Testis (tissue), 3 donors: ENCODE measurements around the gene HDC. TPM values are rescaled to one million over a fixed set of nuclear protein-coding genes. Genes with fewer than 3 reads are reported as not detected.

Source experiments
- DNase-seq: peaks from one replicate; pipeline ENCODE4 v3.0.0-alpha.2; 2019
- H3K27ac ChIP-seq, 2 donors: fragments of 200-600 bp; sonication (generic); one replicate each; pipeline ENCODE4 v1.5.1; 2019
- H3K27me3 ChIP-seq: fragments of 200-600 bp; sonication (generic); one replicate; pipeline ENCODE4 v1.5.1; 2019
- H3K36me3 ChIP-seq: fragments of 200-600 bp; sonication (generic); one replicate; pipeline ENCODE4 v1.5.1; 2017; ENCODE audit warnings: low read depth; ENCODE audit errors: missing control alignments
- H3K4me1 ChIP-seq: fragments of 200-600 bp; sonication (generic); one replicate; pipeline ENCODE4 v1.5.1; 2019
- H3K4me3 ChIP-seq, 2 donors: fragments of 200-600 bp; sonication (generic); one replicate each; pipeline ENCODE4 v1.5.1; 2017 to 2019
- H3K9me3 ChIP-seq: fragments of 200-600 bp; sonication (generic); one replicate; pipeline ENCODE4 v1.5.1; 2017
- CTCF ChIP-seq, 3 experiments: fragments of 450-650 bp in 2 of 3; fragments of 200-600 bp in 1 of 3; sonication (generic) in 1 of 3; IDR thresholded peaks; one replicate each; pipeline ENCODE4 v1.5.1; 2016 to 2019; ENCODE audit warnings: antibody characterized with exemption in 3 of 3, mild to moderate bottlenecking in 2 of 3, moderate library complexity in 1 of 3
- POLR2A ChIP-seq: fragments of 450-650 bp; IDR thresholded peaks from one replicate; pipeline ENCODE4 v1.6.1; 2017; ENCODE audit warnings: antibody characterized with exemption, mild to moderate bottlenecking, moderate library complexity
- WGBS, 2 donors: methylation state at CpG; one replicate each; pipeline ENCODE4 v1.1.5; 2018; 5-methylcytosine and 5-hydroxymethylcytosine counted together
- intact Hi-C: fragments of 100-400 bp; cut with DNase I; formaldehyde crosslinking; loops from one replicate; pipeline ENCODE4 v1.15.1; 2023; ENCODE audit warnings: low total_unique reads
- polyA plus RNA-seq: library from polyadenylated mRNA; stranded (reverse); fragments of 350-450 nt; fragmentation: Illumina TruSeq; extraction: RNeasy Lipid Tissue Mini Kit (QIAGEN cat#74804); gene quantifications from one replicate; pipeline ENCODE4 v1.2.3, GENCODE V29; 2014; ENCODE audit warnings: low read depth, low replicate concordance; ENCODE audit not compliant: insufficient read depth
- total RNA-seq, 2 donors: library from RNA; depleted of rRNA; stranded (reverse); fragments of >200 nt; gene quantifications; one replicate each; pipeline ENCODE4 v1.2.3, GENCODE V29; 2016

Gene HDC
- total and polyA plus RNA-seq, 3 donors from 2014 or later = 1.6 to 11.9 (median 5.8) TPM

GRCh38 chr15:50280271-50280670 lies 14.7 kb upstream of the HDC start:
- no peak overlapping the region for H3K4me3 ChIP-seq
- DNase-seq = no peak
- no peaks in the 10 kb centered on the region for H3K4me1 ChIP-seq
- intact Hi-C loops = no loop called here
- no peaks in the 10 kb centered on the region for H3K27me3 ChIP-seq
- TF ChIP-seq CTCF (IDR thresholded peaks at IDR 0.05) (no peak), POLR2A (no peak)
- no peaks in the 10 kb centered on the region for H3K9me3 ChIP-seq
- WGBS, 2 donors = 94 to 96% methylated on average over 3 of the region's 3 CpGs
- no peak overlapping the region for H3K27ac ChIP-seq
- no peaks in the 10 kb centered on the region for H3K36me3 ChIP-seq

- H3K4me1 ChIP-seq = no peaks in the 10 kb centered on the region
- H3K27ac ChIP-seq = peak overlapping the region in 1 of 2 donors; percentile 4
- no peak for TF ChIP-seq POLR2A
- TF ChIP-seq CTCF (IDR thresholded peaks at IDR 0.05) = no peak
- H3K27me3 ChIP-seq = no peaks in the 10 kb centered on the region
- H3K4me3 ChIP-seq = no peak overlapping the region
- no peak for DNase-seq
- WGBS, 2 donors = 65 to 75% methylated on average over 4 of the region's 4 CpGs
- H3K36me3 ChIP-seq = no peaks in the 10 kb centered on the region
- no peaks in the 10 kb centered on the region for H3K9me3 ChIP-seq
- intact Hi-C loops = no loop called here
These were observed 13.0 kb upstream of the HDC start for GRCh38 chr15:50278496-50278895.

- DNase-seq = no peak
- 67 to 80% methylated on average over 1 of the region's 1 CpG for WGBS, 2 donors
- Histone ChIP-seq H3K36me3 (no peaks in the 10 kb centered on the region), H3K27ac (no peak overlapping the region), H3K9me3 (no peaks in the 10 kb centered on the region), H3K4me3 (no peak overlapping the region), H3K27me3 (no peaks in the 10 kb centered on the region), H3K4me1 (no peaks in the 10 kb centered on the region)
- TF ChIP-seq CTCF (IDR thresholded peaks at IDR 0.05) (no peak), POLR2A (no peak)
- intact Hi-C loops = no loop called here
These were observed 11.8 kb upstream of the HDC start for GRCh38 chr15:50277370-50277769.

GRCh38 chr15:50275908-50276307 lies 10.4 kb upstream of the HDC start:
- no peaks in the 10 kb centered on the region for H3K4me1 ChIP-seq
- WGBS, 2 donors = 74 to 76% methylated on average over 3 of the region's 3 CpGs
- H3K27me3 ChIP-seq = no peaks in the 10 kb centered on the region
- H3K36me3 ChIP-seq = no peaks in the 10 kb centered on the region
- no peaks in the 10 kb centered on the region for H3K9me3 ChIP-seq
- no peak overlapping the region for H3K4me3 ChIP-seq
- DNase-seq = no peak
- TF ChIP-seq POLR2A (no peak), CTCF (IDR thresholded peaks at IDR 0.05) (no peak)
- no peak overlapping the region for H3K27ac ChIP-seq
- intact Hi-C loops = no loop called here

- WGBS, 2 donors = 56 to 58% methylated on average over 2 of the region's 2 CpGs
- H3K4me1 ChIP-seq = no peaks in the 10 kb centered on the region
- no peak overlapping the region for H3K27ac ChIP-seq
- H3K36me3 ChIP-seq = no peaks in the 10 kb centered on the region
- no peak for DNase-seq
- H3K9me3 ChIP-seq = no peaks in the 10 kb centered on the region
- H3K4me3 ChIP-seq = no peak overlapping the region
- TF ChIP-seq CTCF (IDR thresholded peaks at IDR 0.05) = no peak
- TF ChIP-seq POLR2A = no peak
- intact Hi-C loops = no loop called here
- H3K27me3 ChIP-seq = no peaks in the 10 kb centered on the region
These were observed 9.6 kb upstream of the HDC start for GRCh38 chr15:50275091-50275490.
